Liver (tissue), 9 donors: Measurements from ENCODE around the gene MZT2B. TPM values are rescaled to one million over a fixed set of nuclear protein-coding genes. Genes with fewer than 3 reads are reported as not detected.
"Not testable (repeated sequence)": the region's sequence is repeated elsewhere in the genome, so short reads cannot be mapped to it uniquely, and the experiment has no call there.

ENCODE experiments used
- DNase-seq: peaks from one replicate; pipeline ENCODE4 v3.0.0-alpha.2; 2017; ENCODE audit warnings: low spot score
- H3K27ac ChIP-seq, 2 donors: one replicate each; pipeline ENCODE4 v1.7.0; 2013; ENCODE audit warnings: inconsistent platforms in 2 of 2, low read length in 2 of 2, control low read depth in 1 of 2, low read depth in 1 of 2, mild to moderate bottlenecking in 1 of 2
- H3K27me3 ChIP-seq, 4 donors: one replicate each; pipeline versions ENCODE4 v1.6.1 to v1.7.0; 2013; ENCODE audit warnings: low read length in 3 of 4, inconsistent platforms in 1 of 4, mild to moderate bottlenecking in 1 of 4, moderate library complexity in 1 of 4; ENCODE audit not compliant: control insufficient read depth in 4 of 4, insufficient read depth in 4 of 4
- H3K36me3 ChIP-seq, 4 donors: one replicate each; pipeline versions ENCODE4 v1.6.1 to v1.7.0; 2013; ENCODE audit warnings: low read length in 3 of 4, mild to moderate bottlenecking in 3 of 4, low read depth in 1 of 4, moderate library complexity in 1 of 4; ENCODE audit not compliant: control insufficient read depth in 4 of 4, insufficient read depth in 3 of 4
- H3K4me1 ChIP-seq, 4 donors: one replicate each; pipeline versions ENCODE4 v1.6.1 to v1.7.0; 2013; ENCODE audit warnings: low read length in 3 of 4, mild to moderate bottlenecking in 3 of 4, moderate library complexity in 1 of 4; ENCODE audit not compliant: control insufficient read depth in 4 of 4, insufficient read depth in 4 of 4
- H3K4me3 ChIP-seq, 3 donors: one replicate each; pipeline versions ENCODE4 v1.6.1 to v1.7.0; 2013; ENCODE audit warnings: low read length in 3 of 3, control low read depth in 1 of 3, low read depth in 1 of 3, mild to moderate bottlenecking in 1 of 3
- H3K9ac ChIP-seq, 2 donors: one replicate each; pipeline ENCODE4 v1.7.0; 2013; ENCODE audit warnings: low read length in 2 of 2, mild to moderate bottlenecking in 2 of 2, moderate library complexity in 2 of 2, control low read depth in 1 of 2, low read depth in 1 of 2
- H3K9me3 ChIP-seq, 4 donors: one replicate each; pipeline versions ENCODE4 v1.6.1 to v1.7.0; 2013; ENCODE audit warnings: low read length in 3 of 4; ENCODE audit not compliant: control insufficient read depth in 4 of 4
- FOXA1 ChIP-seq: IDR thresholded peaks from 2 replicates; pipeline ENCODE4 v1.6.1; 2016; ENCODE audit warnings: antibody characterized with exemption
- HNF4G ChIP-seq: IDR thresholded peaks from 2 replicates; pipeline ENCODE4 v1.6.1; 2016; ENCODE audit warnings: antibody characterized with exemption
- JUND ChIP-seq, 2 donors: IDR thresholded peaks; 2 replicates each; pipeline ENCODE4 v1.6.1; 2016; ENCODE audit warnings: antibody characterized with exemption in 2 of 2
- YY1 ChIP-seq: IDR thresholded peaks from 2 replicates; pipeline ENCODE4 v1.6.1; 2016; ENCODE audit warnings: antibody characterized with exemption, mild to moderate bottlenecking
- ZBTB33 ChIP-seq: IDR thresholded peaks from 2 replicates; pipeline ENCODE4 v1.6.1; 2016; ENCODE audit warnings: antibody characterized with exemption
- WGBS: extraction: QIAGEN DNeasy Blood & Tissue Kit; methylation state at CpG from one replicate; pipeline ENCODE4 v1.1.7; 2013; 5-methylcytosine and 5-hydroxymethylcytosine counted together
- polyA plus RNA-seq, 2 donors: library from polyadenylated mRNA; stranded (reverse) in 1 of 2; unstranded in 1 of 2; fragments of 200-250 nt in 1 of 2; fragments of >200 nt in 1 of 2; fragmentation: Nextera tagmentation in 1 of 2; extraction: Ambion mirVana in 1 of 2; gene quantifications; one replicate each; pipeline versions ENCODE4 v1.2.1 to v1.2.3, GENCODE V29; 2013 to 2015
- total RNA-seq, 2 donors: library from RNA; depleted of rRNA; stranded (reverse); fragments of >200 nt; gene quantifications; one replicate each; pipeline ENCODE4 v1.2.3, GENCODE V29; 2014
- TF ChIP-seq, protein P1 (sequence below): IDR thresholded peaks from 2 replicates; pipeline ENCODE4 v1.6.1; 2016; ENCODE audit warnings: antibody characterized with exemption
- donor health status: healthy.
- donor health status: healthy.
- donor health status: healthy.
- donor health status: healthy.
- donor health status: healthy.

MZT2B gene
- total and polyA plus RNA-seq, 4 donors: 32.0 to 143 (median 120) TPM

- WGBS: 10% methylated on average over 30 of the region's 30 CpGs
Observed at GRCh38 chr2:130145006-130145414, 37.1 kb upstream of the MZT2B start, which contains the start of gene CCDC74B. TSS of gene CCDC74B (minus strand) at chr2:130145112. CDS start at chr2:130144996, 116 bp downstream.

DNA sequence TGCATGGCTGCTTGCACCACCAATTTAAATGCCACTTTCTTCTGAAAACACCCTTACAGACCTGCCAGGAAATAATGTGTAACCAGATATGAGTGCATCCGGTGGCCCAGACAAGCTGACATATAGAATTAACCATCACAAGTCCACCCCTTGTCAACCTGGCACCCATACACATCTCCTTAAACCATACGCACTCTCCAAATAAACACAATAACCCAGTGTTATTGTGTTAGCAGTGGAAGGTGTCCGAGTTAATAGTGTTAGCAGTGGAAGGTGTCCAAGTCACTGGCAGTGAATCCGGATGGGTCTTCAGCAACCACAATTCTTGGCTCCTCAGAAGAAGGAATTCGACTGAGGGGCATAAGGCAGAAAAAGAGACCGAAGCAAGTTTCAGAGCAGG, 33.5 kb upstream of the MZT2B start:
- DNase-seq, H3K27me3 ChIP-seq, H3K36me3 ChIP-seq, H3K9me3 ChIP-seq, H3K4me1 ChIP-seq, H3K4me3 ChIP-seq, H3K9ac ChIP-seq, H3K27ac ChIP-seq: not testable (repeated sequence)
- 65% methylated on average over 6 of the region's 6 CpGs for WGBS

More at GRCh38 chr2:130145006-130145414, 37.1 kb upstream of the MZT2B start, which contains the start of gene CCDC74B:
- H3K4me1 ChIP-seq, DNase-seq, H3K27ac ChIP-seq, H3K9ac ChIP-seq, H3K4me3 ChIP-seq, H3K9me3 ChIP-seq, H3K27me3 ChIP-seq, H3K36me3 ChIP-seq: not testable (repeated sequence)

DNA sequence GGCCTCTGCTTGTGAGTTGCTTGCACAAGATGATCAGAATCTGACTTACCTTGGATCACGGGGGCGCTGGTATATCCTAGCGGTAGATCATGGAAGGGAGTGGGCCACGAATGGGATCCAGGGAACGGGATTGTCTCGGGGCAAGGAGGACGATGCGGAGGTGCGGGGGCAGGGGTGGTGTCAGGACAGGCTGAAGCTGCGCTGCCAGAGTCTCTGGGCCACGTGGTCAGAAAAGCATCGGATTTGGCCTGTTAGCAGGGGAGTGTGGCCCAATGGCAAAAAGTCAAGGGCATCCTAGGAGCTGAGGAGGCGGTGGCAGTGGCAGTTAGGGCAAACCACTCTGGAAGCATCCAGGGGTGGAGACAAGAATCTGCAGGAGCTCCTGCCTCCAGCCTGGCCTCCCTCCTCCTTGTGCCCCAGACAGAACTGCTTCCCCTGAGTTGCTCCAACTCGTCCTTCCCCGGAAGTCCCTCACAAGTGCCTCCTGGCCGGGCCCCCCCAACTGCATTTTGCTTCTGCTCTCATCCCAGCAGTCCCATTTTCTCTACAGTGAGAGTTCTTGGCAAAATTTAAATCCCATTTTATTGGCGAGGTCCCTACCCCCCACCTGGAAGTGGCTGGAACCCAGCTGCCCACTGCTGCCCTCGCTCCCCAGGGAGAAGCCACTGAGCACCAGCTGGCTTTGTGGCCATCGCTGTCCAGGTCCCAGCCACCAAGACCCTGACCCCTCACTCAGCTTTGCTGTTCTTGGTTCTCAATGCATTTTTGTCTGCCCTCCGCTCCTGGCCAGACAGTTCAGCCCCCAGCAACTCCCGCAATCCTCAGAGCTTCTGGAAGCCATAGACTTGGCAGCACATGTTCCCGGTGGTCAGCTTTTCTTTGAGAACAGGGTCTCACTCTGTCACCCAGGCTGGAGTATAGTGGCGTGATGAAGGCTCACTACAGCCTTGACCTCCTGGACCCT, 31.6 kb upstream of the MZT2B start:
- no peaks in the 10 kb centered on the region for H3K4me1 ChIP-seq
- H3K9me3 ChIP-seq: no peaks in the 10 kb centered on the region
- no peak overlapping the region for H3K27ac ChIP-seq
- H3K27me3 ChIP-seq: no peaks in the 10 kb centered on the region
- H3K36me3 ChIP-seq: peaks cover 8 to 19% (median 12%) of the 10 kb centered on the region in 4 donors
- no peak overlapping the region for H3K9ac ChIP-seq
- 92% methylated on average over 23 of the region's 23 CpGs for WGBS
- no peak for TF ChIP-seq FOXA1
- no peak for TF ChIP-seq HNF4G
- TF ChIP-seq, protein P1, sequence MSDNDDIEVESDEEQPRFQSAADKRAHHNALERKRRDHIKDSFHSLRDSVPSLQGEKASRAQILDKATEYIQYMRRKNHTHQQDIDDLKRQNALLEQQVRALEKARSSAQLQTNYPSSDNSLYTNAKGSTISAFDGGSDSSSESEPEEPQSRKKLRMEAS: no peak
- TF ChIP-seq ZBTB33: no peak
- no peak for TF ChIP-seq JUND (IDR thresholded peaks at IDR 0.05)
- no peak for TF ChIP-seq YY1
- H3K4me3 ChIP-seq: no peak overlapping the region
- no peak for DNase-seq

DNA sequence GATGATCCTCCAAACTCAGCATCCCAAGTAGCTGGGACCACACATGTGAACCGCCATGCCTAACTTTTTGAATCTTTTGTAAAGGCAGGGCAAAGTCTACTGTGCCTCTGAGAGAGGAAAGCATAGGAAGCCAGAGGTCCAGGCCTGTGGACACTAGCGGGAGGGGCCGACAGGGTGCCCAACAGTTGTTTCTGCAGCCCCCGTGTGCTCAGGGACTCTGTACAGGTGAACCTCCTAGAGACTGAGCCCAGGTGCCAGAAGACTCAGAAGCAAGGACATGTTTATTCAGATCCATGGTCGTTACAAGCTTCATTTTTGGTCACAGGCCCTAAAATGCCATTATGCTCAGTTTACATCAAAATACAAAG, 30.9 kb upstream of the MZT2B start:
- H3K27ac ChIP-seq, DNase-seq, H3K9me3 ChIP-seq, H3K4me1 ChIP-seq, H3K27me3 ChIP-seq, H3K4me3 ChIP-seq, H3K9ac ChIP-seq: not testable (repeated sequence)
- peaks cover 8 to 21% (median 12%) of the 10 kb centered on the region in 4 donors for H3K36me3 ChIP-seq
- 69% methylated on average over 5 of the region's 5 CpGs for WGBS

DNA sequence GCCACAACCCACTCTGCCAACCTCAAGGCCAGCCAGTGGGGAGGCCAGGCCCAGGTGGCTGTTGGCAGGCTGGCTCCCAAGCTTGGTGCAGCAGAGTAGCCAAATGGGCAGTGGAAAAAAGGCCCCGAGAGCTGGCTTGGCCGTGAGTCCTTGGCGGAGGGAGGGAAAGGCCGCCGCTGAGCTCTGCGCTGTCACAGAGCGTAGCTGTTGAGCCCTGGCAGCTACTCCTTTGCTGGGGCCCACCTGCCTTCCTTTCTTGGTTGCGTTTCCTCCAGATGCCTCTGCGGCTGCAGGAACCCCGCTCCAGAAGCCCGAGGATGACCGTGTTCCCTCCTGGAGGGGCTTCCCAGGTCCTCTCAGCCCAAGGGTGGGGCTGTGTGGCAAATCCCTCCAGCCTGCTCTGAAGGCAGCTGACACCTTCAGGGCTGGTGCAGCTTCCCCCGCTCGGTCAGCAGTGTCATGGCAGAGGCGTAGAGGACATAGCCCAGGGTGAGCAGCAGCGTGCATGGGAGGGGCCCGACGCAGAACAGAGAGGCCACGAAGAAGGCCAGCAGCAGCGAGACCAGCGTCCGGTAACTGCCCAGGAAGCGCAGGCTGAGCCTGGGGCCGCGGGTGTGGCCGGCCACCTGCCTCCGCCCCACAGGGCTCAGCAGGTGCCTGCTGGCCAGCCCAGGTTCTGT, 29.8 kb upstream of the MZT2B start:
- not testable (repeated sequence) for H3K9ac ChIP-seq, H3K4me1 ChIP-seq, H3K9me3 ChIP-seq, H3K27ac ChIP-seq, H3K4me3 ChIP-seq, H3K27me3 ChIP-seq, DNase-seq
- peaks cover 8 to 21% (median 12%) of the 10 kb centered on the region in 4 donors for H3K36me3 ChIP-seq
- 97% methylated on average over 27 of the region's 27 CpGs for WGBS
